ENCODE data around the gene KDM6A. TPM values are rescaled to one million over a fixed set of nuclear protein-coding genes. Genes with fewer than 3 reads are reported as not detected.

The KDM6A gene
- total and polyA plus RNA-seq, 9 of the 15 experiments (the other 6 are each of a cell fraction or from before 2014, with no cell fraction given) = 8.4 to 34.3 (median 22.9) TPM

- TF ChIP-seq RREB1 (CRISPR knock-in tag; IDR thresholded peaks at IDR 0.05) (no peak), ZNF41 (CRISPR knock-in tag; conservative IDR thresholded peaks at IDR 0.05) (no peak), JUND (IDR thresholded peaks at IDR 0.05; ENCODE audit: borderline replicate concordance, low read depth, low read length) (peak; percentile 34; the same call in 1 of the 2 replicates), JUND (tag; IDR thresholded peaks at IDR 0.05; ENCODE audit: borderline replicate concordance, low read depth, low read length) (peak; percentile 49; the same call in 2 of the 3 replicates), FOXP1 (CRISPR knock-in tag; IDR thresholded peaks at IDR 0.05) (no peak), BRF1 (IDR thresholded peaks at IDR 0.05; ENCODE audit: borderline replicate concordance, extremely low read depth, insufficient read length) (no peak)
Measured at GRCh38 chrX:44828008-44828605, 44.9 kb upstream of the KDM6A start (continued).
